Measurements from ENCODE around the gene BCAP29. TPM values are rescaled to one million over a fixed set of nuclear protein-coding genes. Genes with fewer than 3 reads are reported as not detected.

The BCAP29 gene
- total and polyA plus RNA-seq, 2 of the 4 experiments (the other 2 are of a cell fraction) = 33.0 to 35.1 TPM

DNA sequence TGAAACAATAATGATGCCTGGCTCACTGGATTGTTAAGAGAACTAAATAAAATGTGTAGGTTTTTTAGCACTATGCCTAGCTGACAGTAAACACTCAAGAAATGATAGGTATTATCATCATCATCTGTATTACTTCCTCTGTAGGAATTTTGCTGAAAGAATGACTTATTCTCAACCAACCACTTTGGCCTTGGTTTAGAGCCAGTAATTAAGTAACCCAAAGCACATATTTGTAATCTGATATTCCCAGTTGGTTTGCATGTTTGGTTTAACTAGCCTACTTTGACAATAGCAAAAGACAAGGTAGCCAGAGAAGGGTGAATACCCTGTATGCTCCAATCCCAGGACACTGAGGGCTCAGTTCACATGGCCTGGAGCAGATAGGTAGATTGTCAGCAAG is 34.4 kb downstream of the BCAP29 start:
- no peaks in the 10 kb centered on the region for H3K9me3 ChIP-seq (ENCODE audit: control insufficient read depth, insufficient read depth, low read length)
- H3K9ac ChIP-seq (ENCODE audit: low read depth, low read length) = no peak overlapping the region
- peak overlapping the region; percentile 15 for H2BK5ac ChIP-seq (ENCODE audit: low read depth, low read length, poor library complexity, severe bottlenecking)
- ChIA-PET CTCF (no interaction called here), POLR2A (ENCODE audit: unreplicated experiment) (no interaction called here)
- no peak overlapping the region for H2AK9ac ChIP-seq (replicated peaks; ENCODE audit: low read depth, low read length, poor library complexity)
- peaks cover 6% of the 10 kb centered on the region for H3K9me1 ChIP-seq (ENCODE audit: insufficient read depth, low read length)
- H3K18ac ChIP-seq (ENCODE audit: low read depth, low read length) = no peak overlapping the region
- ATAC-seq (ENCODE audit: low read depth) (peak; percentile 83), DNase-seq (peak; percentile 79)
- intact Hi-C loops (cut with micrococcal nuclease) = no loop called here
- no peak overlapping the region for H2BK20ac ChIP-seq (ENCODE audit: low read depth, low read length)
- H3K56ac ChIP-seq (ENCODE audit: extremely low read depth, insufficient read depth, low read length) = no peak overlapping the region
- no peak overlapping the region for H3K14ac ChIP-seq (replicated peaks; ENCODE audit: low read depth, low read length)
- peak overlapping the region; percentile 54; the same call in 1 of the 2 replicates for H2AK5ac ChIP-seq (ENCODE audit: low read depth, low read length)
- no peak overlapping the region for H2BK120ac ChIP-seq (ENCODE audit: low read depth, low read length)
- H3K36me3 ChIP-seq (ENCODE audit: control insufficient read depth, insufficient read depth, low read length) = peaks cover 8% of the 10 kb centered on the region
- no peaks in the 10 kb centered on the region for H3K27me3 ChIP-seq (ENCODE audit: control insufficient read depth, insufficient read depth, low read length)
- H3K4ac ChIP-seq (ENCODE audit: low read depth, low read length) = no peak overlapping the region
- no peaks in the 10 kb centered on the region for H4K20me1 ChIP-seq (ENCODE audit: insufficient read depth, low read length)
- no peak overlapping the region for H3K4me3 ChIP-seq (ENCODE audit: insufficient read depth, low read depth, low read length)
- H3K27ac ChIP-seq (ENCODE audit: insufficient read depth, low read length) = no peak overlapping the region
- no peak overlapping the region for H4K5ac ChIP-seq (ENCODE audit: low read depth, low read length)
- peak; percentile 53; the same call in 1 of the 2 replicates for TF ChIP-seq CEBPB (IDR thresholded peaks at IDR 0.05; ENCODE audit: low read depth, low read length)
- TF ChIP-seq, protein P1, sequence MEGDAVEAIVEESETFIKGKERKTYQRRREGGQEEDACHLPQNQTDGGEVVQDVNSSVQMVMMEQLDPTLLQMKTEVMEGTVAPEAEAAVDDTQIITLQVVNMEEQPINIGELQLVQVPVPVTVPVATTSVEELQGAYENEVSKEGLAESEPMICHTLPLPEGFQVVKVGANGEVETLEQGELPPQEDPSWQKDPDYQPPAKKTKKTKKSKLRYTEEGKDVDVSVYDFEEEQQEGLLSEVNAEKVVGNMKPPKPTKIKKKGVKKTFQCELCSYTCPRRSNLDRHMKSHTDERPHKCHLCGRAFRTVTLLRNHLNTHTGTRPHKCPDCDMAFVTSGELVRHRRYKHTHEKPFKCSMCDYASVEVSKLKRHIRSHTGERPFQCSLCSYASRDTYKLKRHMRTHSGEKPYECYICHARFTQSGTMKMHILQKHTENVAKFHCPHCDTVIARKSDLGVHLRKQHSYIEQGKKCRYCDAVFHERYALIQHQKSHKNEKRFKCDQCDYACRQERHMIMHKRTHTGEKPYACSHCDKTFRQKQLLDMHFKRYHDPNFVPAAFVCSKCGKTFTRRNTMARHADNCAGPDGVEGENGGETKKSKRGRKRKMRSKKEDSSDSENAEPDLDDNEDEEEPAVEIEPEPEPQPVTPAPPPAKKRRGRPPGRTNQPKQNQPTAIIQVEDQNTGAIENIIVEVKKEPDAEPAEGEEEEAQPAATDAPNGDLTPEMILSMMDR (conservative IDR thresholded peaks at IDR 0.05; ENCODE audit: low read depth, low read length) = no peak
- H2AFZ ChIP-seq (replicated peaks; ENCODE audit: low read length, poor library complexity) = no peak overlapping the region
- peaks cover 6% of the 10 kb centered on the region for H3K4me1 ChIP-seq (ENCODE audit: control insufficient read depth, insufficient read depth, low read length)
- H4K8ac ChIP-seq (ENCODE audit: low read depth in 2 of 2, low read length in 2 of 2) = no peak overlapping the region
- no peak overlapping the region for H2BK15ac ChIP-seq (ENCODE audit: low read depth, low read length)
- dilution Hi-C loops (cut with HindIII; ENCODE audit: low sequenced_read_pairs, unreplicated experiment) = no loop called here
- no peak overlapping the region; the same call in 1 of the 2 replicates for H3K4me2 ChIP-seq (ENCODE audit: low read depth, low read length)
- in situ Hi-C loops (cut with MboI; ENCODE audit: low sequenced_read_pairs) = no loop called here
- BruUV-seq (replicated peaks) = no TSS peak
- no peak overlapping the region for H4K91ac ChIP-seq (ENCODE audit: insufficient read depth, low read depth, low read length)
- H3K23ac ChIP-seq (ENCODE audit: low read depth, low read length) = no peak overlapping the region
- H3K79me1 ChIP-seq (ENCODE audit: low read depth in 1 of 2, low read length in 2 of 2) = 0 out of 4 replicates have a peak, but pooled peaks cover 0 to 11% of the 10 kb centered on the region in 2 experiments
